Smooth muscle cell (in vitro differentiated cells): ENCODE results near the gene PIGO. TPM values are rescaled to one million over a fixed set of nuclear protein-coding genes. Genes with fewer than 3 reads are reported as not detected.

Experiments used
- DNase-seq: peaks from one replicate; lab custom pipeline; 2025; ENCODE audit not compliant: unreplicated experiment; lab: John Stamatoyannopoulos, UW
- H2AFZ ChIP-seq: fragments of 200-600 bp; sonication (generic); 2 replicates; pipeline ENCODE4 v1.6.0; 2016; ENCODE audit warnings: antibody characterized with exemption, low read depth, mild to moderate bottlenecking
- H3F3A ChIP-seq: fragments of 200-600 bp; sonication (generic); 2 replicates; pipeline ENCODE4 v1.6.0; 2017; ENCODE audit warnings: antibody characterized with exemption, low read depth
- H3K27ac ChIP-seq: fragments of 200-600 bp; sonication (generic); 2 replicates; pipeline ENCODE4 v1.5.1; 2016; ENCODE audit warnings: low read depth, mild to moderate bottlenecking
- H3K27me3 ChIP-seq: fragments of 200-600 bp; sonication (generic); 2 replicates; pipeline ENCODE4 v1.6.1; 2016; ENCODE audit warnings: low read depth, mild to moderate bottlenecking
- H3K36me3 ChIP-seq: fragments of 200-600 bp; sonication (generic); 2 replicates; pipeline ENCODE4 v1.5.1; 2016; ENCODE audit warnings: low read depth
- H3K4me1 ChIP-seq: fragments of 200-600 bp; sonication (generic); 2 replicates; pipeline ENCODE4 v1.5.1; 2016; ENCODE audit warnings: low read depth
- H3K4me2 ChIP-seq: fragments of 200-600 bp; sonication (generic); 2 replicates; pipeline ENCODE4 v1.6.0; 2016; ENCODE audit warnings: mild to moderate bottlenecking
- H3K4me3 ChIP-seq: fragments of 200-600 bp; sonication (generic); 2 replicates; pipeline ENCODE4 v1.5.1; 2016; ENCODE audit warnings: mild to moderate bottlenecking
- H3K79me2 ChIP-seq: fragments of 200-600 bp; sonication (generic); 2 replicates; pipeline ENCODE4 v1.6.0; 2016; ENCODE audit warnings: low read depth, mild to moderate bottlenecking
- H3K9ac ChIP-seq: fragments of 200-600 bp; sonication (generic); 2 replicates; pipeline ENCODE4 v1.6.0; 2016; ENCODE audit warnings: low read depth
- H3K9me3 ChIP-seq: fragments of 200-600 bp; sonication (generic); replicated peaks from 2 replicates; pipeline ENCODE4 v1.5.1; 2016; ENCODE audit warnings: low read depth
- H4K20me1 ChIP-seq: fragments of 200-600 bp; sonication (generic); 2 replicates; pipeline ENCODE4 v1.6.0; 2016; ENCODE audit warnings: low read depth
- WGBS: methylation state at CpG from one replicate; pipeline ENCODE4 v1.1.7; 2016; ENCODE audit warnings: low lambda C conversion rate; 5-methylcytosine and 5-hydroxymethylcytosine counted together
- polyA plus RNA-seq: library from polyadenylated mRNA; unstranded; fragments of >200 nt; fragmentation: Nextera tagmentation; extraction: Ambion mirVana; gene quantifications from 2 replicates; pipeline ENCODE4 v1.2.1, GENCODE V29; 2016
- total RNA-seq: library from RNA; depleted of rRNA; stranded (reverse); fragments of >200 nt; gene quantifications from 2 replicates; pipeline ENCODE4 v1.2.3, GENCODE V29; 2014
- TF ChIP-seq, protein P1 (sequence below): fragments of 200-600 bp; sonication (generic); IDR thresholded peaks from 2 replicates; pipeline ENCODE4 v1.5.1; 2017; ENCODE audit warnings: borderline replicate concordance, mild to moderate bottlenecking, antibody characterized with exemption; ENCODE audit not compliant: insufficient read depth, poor library complexity, severe bottlenecking

Gene PIGO
- total and polyA plus RNA-seq, 2 experiments from 2014 or later: 27.5 to 29.5 TPM

DNA sequence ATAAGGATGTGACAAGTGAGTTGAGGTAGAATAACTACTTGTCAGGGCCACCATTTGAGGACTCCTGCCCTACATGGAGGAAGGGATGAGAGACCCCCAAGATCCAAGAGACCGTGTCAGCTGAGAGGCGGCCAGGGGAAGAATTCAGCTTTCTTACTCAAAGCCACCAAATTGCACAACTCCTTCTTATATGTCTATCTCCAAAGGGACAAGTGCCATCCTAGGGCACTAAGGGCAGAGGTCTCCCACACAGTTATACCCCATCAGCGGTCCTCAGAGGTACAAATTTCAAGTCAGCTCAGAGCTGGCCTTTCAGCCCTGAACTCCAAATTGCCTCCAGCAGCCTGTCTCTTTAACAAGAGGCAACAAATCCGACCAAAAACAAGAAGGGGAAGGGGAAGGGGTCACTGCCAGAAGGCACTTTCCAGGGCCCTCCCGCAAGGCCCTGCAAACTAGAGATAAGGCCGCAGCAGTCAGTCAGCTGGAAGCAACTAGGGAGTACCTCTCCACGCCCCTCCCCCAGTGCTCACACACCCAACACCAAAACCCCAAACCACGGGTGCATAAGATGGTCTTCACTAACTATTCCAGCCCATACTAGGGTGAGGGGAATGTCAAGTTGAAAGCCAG lies 12.7 kb upstream of the PIGO start:
- H4K20me1 ChIP-seq: peaks cover 44% of the 10 kb centered on the region
- no peak overlapping the region for H3K27ac ChIP-seq
- H3K9me3 ChIP-seq: no peaks in the 10 kb centered on the region
- no peaks in the 10 kb centered on the region for H3K36me3 ChIP-seq
- TF ChIP-seq, protein P1, sequence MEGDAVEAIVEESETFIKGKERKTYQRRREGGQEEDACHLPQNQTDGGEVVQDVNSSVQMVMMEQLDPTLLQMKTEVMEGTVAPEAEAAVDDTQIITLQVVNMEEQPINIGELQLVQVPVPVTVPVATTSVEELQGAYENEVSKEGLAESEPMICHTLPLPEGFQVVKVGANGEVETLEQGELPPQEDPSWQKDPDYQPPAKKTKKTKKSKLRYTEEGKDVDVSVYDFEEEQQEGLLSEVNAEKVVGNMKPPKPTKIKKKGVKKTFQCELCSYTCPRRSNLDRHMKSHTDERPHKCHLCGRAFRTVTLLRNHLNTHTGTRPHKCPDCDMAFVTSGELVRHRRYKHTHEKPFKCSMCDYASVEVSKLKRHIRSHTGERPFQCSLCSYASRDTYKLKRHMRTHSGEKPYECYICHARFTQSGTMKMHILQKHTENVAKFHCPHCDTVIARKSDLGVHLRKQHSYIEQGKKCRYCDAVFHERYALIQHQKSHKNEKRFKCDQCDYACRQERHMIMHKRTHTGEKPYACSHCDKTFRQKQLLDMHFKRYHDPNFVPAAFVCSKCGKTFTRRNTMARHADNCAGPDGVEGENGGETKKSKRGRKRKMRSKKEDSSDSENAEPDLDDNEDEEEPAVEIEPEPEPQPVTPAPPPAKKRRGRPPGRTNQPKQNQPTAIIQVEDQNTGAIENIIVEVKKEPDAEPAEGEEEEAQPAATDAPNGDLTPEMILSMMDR: no peak
- WGBS: 60% methylated on average over 8 of the region's 8 CpGs
- H3K79me2 ChIP-seq: peaks cover 48% of the 10 kb centered on the region
- peaks cover 13% of the 10 kb centered on the region for H3F3A ChIP-seq
- H3K4me2 ChIP-seq: no peak overlapping the region
- no peak for DNase-seq
- H2AFZ ChIP-seq: no peak overlapping the region
- peaks cover 22% of the 10 kb centered on the region for H3K4me1 ChIP-seq
- H3K27me3 ChIP-seq: no peaks in the 10 kb centered on the region
- no peak overlapping the region for H3K9ac ChIP-seq
- no peak overlapping the region for H3K4me3 ChIP-seq

DNA sequence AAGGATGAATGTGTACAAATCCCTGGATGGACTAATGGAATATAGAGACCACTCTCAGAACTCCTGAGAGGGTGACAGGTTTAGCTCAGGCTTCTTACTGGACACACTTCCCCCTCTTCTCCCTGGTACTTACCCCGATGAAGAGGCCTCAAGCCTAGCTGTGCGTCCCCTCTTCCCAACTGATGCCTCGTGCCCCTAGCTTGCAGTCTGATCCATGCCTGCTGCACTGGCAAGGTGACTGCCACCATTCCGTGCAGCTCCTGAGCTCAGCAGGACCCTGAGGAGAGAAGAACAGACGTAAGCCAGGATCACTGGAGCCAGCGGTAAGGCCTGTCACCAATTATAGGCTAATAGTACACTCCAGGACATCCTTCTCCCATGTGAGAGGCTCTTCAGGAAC lies 12.1 kb upstream of the PIGO start:
- Histone ChIP-seq H3K4me1 (peaks cover 22% of the 10 kb centered on the region), H4K20me1 (peaks cover 39% of the 10 kb centered on the region), H3K4me3 (no peak overlapping the region), H3K27me3 (no peaks in the 10 kb centered on the region), H3K27ac (no peak overlapping the region), H3K9ac (no peak overlapping the region), H3K79me2 (peaks cover 45% of the 10 kb centered on the region), H2AFZ (no peak overlapping the region), H3K9me3 (no peaks in the 10 kb centered on the region), H3K36me3 (no peaks in the 10 kb centered on the region), H3F3A (peaks cover 15% of the 10 kb centered on the region), H3K4me2 (no peak overlapping the region)
- TF ChIP-seq, protein P1: no peak
- no peak for DNase-seq
- 97% methylated on average over 6 of the region's 6 CpGs for WGBS

DNA sequence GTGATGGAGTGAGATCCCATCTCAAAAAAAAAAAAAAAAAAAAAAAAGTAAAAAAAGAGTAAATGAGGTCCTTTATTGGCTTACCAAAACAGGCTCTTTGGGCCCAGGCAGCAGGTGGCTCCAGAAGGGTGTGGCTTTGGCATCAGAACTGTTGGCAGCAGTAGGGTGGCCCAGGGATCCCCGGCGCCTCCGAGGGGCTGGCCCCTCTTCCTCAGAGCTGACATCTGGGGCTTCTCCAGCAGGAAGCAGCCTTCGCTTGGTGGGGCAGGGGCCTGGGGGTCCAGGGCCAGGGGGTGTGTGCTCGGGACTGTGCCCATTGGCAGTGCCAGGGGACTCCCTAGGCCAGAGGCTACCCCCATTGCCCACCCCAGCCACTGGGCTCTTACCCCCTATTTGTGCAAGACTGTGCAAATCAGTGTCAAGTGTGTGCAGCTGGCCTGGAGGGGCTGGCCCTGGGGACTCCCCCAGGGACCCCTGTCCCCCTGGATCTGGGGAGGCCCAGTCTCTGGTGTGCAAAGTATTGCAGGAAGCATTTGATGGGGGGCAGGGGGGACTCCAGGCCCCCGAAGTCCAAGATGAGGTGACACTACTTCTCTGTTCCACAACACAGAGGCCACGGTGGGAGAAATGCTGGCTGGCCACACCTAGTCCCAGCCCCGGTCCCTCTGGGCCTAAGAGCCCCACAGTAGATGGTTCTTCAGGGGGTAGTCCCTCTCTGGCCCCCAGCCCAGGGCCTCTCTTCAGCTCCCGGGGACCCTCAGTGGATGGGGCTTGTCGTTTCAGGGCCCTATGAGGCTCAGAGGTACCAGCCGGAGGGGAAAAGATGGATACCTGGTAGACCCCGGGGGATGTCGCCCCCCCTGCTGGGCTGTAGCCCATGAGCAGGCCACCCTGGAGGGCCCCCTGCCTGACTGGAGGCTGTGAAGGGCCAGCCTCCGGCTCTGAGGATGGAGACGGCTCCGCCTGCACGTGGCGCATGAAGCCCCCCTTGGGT lies 11.2 kb upstream of the PIGO start:
- Histone ChIP-seq H3K79me2 (peaks cover 38% of the 10 kb centered on the region), H3K4me3 (no peak overlapping the region), H2AFZ (no peak overlapping the region), H3K36me3 (no peaks in the 10 kb centered on the region), H3K9ac (no peak overlapping the region), H3F3A (peaks cover 11% of the 10 kb centered on the region), H3K4me2 (no peak overlapping the region), H3K27ac (no peak overlapping the region), H4K20me1 (peaks cover 34% of the 10 kb centered on the region), H3K27me3 (no peaks in the 10 kb centered on the region), H3K9me3 (no peaks in the 10 kb centered on the region), H3K4me1 (peaks cover 20% of the 10 kb centered on the region)
- DNase-seq: no peak
- TF ChIP-seq, protein P1: no peak
- WGBS: 90% methylated on average over 18 of the region's 18 CpGs
